HepG2 (cell line): Measurements from ENCODE around the gene TDRD9. TPM values are rescaled to one million over a fixed set of nuclear protein-coding genes. Genes with fewer than 3 reads are reported as not detected.

Experiments
- ATF7 ChIP-seq, 2 experiments: fragments of 450-650 bp in 1 of 2; sonication (generic) in 1 of 2; formaldehyde crosslinking in 1 of 2; IDR thresholded peaks; 2 replicates each; pipeline versions ENCODE4 v1.4.0 to v1.6.1; 2016 to 2020; ENCODE audit warnings: antibody characterized with exemption in 1 of 2, mild to moderate bottlenecking in 1 of 2, missing genetic modification reagents in 1 of 2
- ESRRA ChIP-seq: sonication (generic); formaldehyde crosslinking; IDR thresholded peaks from 2 replicates; pipeline ENCODE4 v1.5.1; 2020; ENCODE audit warnings: mild to moderate bottlenecking, low read depth, missing genetic modification reagents
- IRF1 ChIP-seq: sonication (generic); formaldehyde crosslinking; IDR thresholded peaks from 2 replicates; pipeline ENCODE4 v1.4.0; 2020; ENCODE audit warnings: low read depth, mild to moderate bottlenecking, missing genetic modification reagents
- KLF9 ChIP-seq: IDR thresholded peaks from 2 replicates; pipeline ENCODE4 v1.6.1; 2016; ENCODE audit warnings: low read depth
- KMT2A ChIP-seq: sonication (generic); formaldehyde crosslinking; IDR thresholded peaks from 2 replicates; pipeline ENCODE4 v1.4.0; 2020; ENCODE audit warnings: missing genetic modification reagents
- MYNN ChIP-seq: sonication (generic); formaldehyde crosslinking; IDR thresholded peaks from 2 replicates; pipeline ENCODE4 v1.4.0; 2020; ENCODE audit warnings: mild to moderate bottlenecking, low read depth, missing genetic modification reagents
- MYPOP ChIP-seq: sonication (generic); formaldehyde crosslinking; IDR thresholded peaks from 2 replicates; pipeline ENCODE4 v1.8.1; 2023; ENCODE audit warnings: mild to moderate bottlenecking, moderate library complexity, missing genetic modification reagents
- NR2F2 ChIP-seq: IDR thresholded peaks from 2 replicates; pipeline ENCODE4 v1.6.1; 2012; ENCODE audit warnings: low read depth, inconsistent platforms, borderline replicate concordance
- PAF1 ChIP-seq: IDR thresholded peaks from 2 replicates; pipeline ENCODE4 v1.6.1; 2016; ENCODE audit warnings: missing genetic modification reagents, missing compliant biosample characterization
- PHB2 ChIP-seq: fragments of 450-650 bp; IDR thresholded peaks from 2 replicates; pipeline ENCODE4 v1.6.1; 2018; ENCODE audit not compliant: partially characterized antibody
- POLR2AphosphoS5 ChIP-seq: IDR thresholded peaks from 2 replicates; pipeline ENCODE4 v1.6.1; 2012; ENCODE audit warnings: low read depth, low read length
- TRAFD1 ChIP-seq: sonication (generic); formaldehyde crosslinking; IDR thresholded peaks from 2 replicates; pipeline ENCODE4 v1.5.1; 2020; ENCODE audit warnings: missing genetic modification reagents, mild to moderate bottlenecking, borderline replicate concordance
- ZIK1 ChIP-seq: sonication (generic); formaldehyde crosslinking; IDR thresholded peaks from 2 replicates; pipeline ENCODE4 v1.5.0; 2020; ENCODE audit warnings: mild to moderate bottlenecking, low read depth, missing genetic modification reagents, borderline replicate concordance
- ZNF225 ChIP-seq: sonication (generic); formaldehyde crosslinking; IDR thresholded peaks from 2 replicates; pipeline ENCODE4 v1.4.0; 2020; ENCODE audit warnings: mild to moderate bottlenecking, missing genetic modification reagents
- ZNF546 ChIP-seq: sonication (generic); formaldehyde crosslinking; conservative IDR thresholded peaks from 2 replicates; pipeline ENCODE4 v1.8.1; 2023; ENCODE audit warnings: mild to moderate bottlenecking, missing genetic modification reagents
- ZNF589 ChIP-seq: sonication (generic); formaldehyde crosslinking; conservative IDR thresholded peaks from 2 replicates; pipeline ENCODE4 v1.8.0; 2022; ENCODE audit warnings: mild to moderate bottlenecking, moderate library complexity, missing genetic modification reagents
- ZNF710 ChIP-seq: sonication (generic); formaldehyde crosslinking; IDR thresholded peaks from 2 replicates; pipeline ENCODE4 v1.5.0; 2020; ENCODE audit warnings: mild to moderate bottlenecking, missing genetic modification reagents, borderline replicate concordance
- ZNF749 ChIP-seq: sonication (generic); formaldehyde crosslinking; IDR thresholded peaks from 2 replicates; pipeline ENCODE4 v1.8.0; 2022; ENCODE audit warnings: mild to moderate bottlenecking, missing genetic modification reagents, moderate library complexity, borderline replicate concordance
- ZNF879 ChIP-seq: sonication (generic); formaldehyde crosslinking; IDR thresholded peaks from 2 replicates; pipeline ENCODE4 v1.8.1; 2023; ENCODE audit warnings: missing genetic modification reagents
- polyA plus RNA-seq, 8 experiments: library from polyadenylated mRNA; depleted of rRNA in 3 of 8; stranded (reverse) in 7 of 8; unstranded in 1 of 8; fragments of >200 nt; fragmentation: Illumina TruSeq in 4 of 8; extraction: Trizol in 4 of 8; gene quantifications; 2 replicates each; pipeline versions ENCODE4 v1.2.1 to v1.2.3, GENCODE V29; 2011 to 2016; ENCODE audit warnings: low read depth in 4 of 8, missing spikeins in 1 of 8, mixed read lengths in 1 of 8; ENCODE audit not compliant: insufficient read depth in 1 of 8
- total RNA-seq, 5 experiments: library from RNA; depleted of rRNA; stranded (reverse); fragments of >200 nt; fragmentation: Illumina TruSeq; extraction: Trizol; gene quantifications; 2 replicates each; pipeline ENCODE4 v1.2.3, GENCODE V29; 2016; ENCODE audit warnings: low read depth in 1 of 5
- TF ChIP-seq, protein P1 (sequence below): sonication (generic); formaldehyde crosslinking; IDR thresholded peaks from 2 replicates; pipeline ENCODE4 v1.4.0; 2020; ENCODE audit warnings: missing genetic modification reagents

TDRD9 gene
- total and polyA plus RNA-seq, 2 of the 13 experiments (the other 11 are each of a cell fraction or from before 2014, with no cell fraction given): not detected

DNA sequence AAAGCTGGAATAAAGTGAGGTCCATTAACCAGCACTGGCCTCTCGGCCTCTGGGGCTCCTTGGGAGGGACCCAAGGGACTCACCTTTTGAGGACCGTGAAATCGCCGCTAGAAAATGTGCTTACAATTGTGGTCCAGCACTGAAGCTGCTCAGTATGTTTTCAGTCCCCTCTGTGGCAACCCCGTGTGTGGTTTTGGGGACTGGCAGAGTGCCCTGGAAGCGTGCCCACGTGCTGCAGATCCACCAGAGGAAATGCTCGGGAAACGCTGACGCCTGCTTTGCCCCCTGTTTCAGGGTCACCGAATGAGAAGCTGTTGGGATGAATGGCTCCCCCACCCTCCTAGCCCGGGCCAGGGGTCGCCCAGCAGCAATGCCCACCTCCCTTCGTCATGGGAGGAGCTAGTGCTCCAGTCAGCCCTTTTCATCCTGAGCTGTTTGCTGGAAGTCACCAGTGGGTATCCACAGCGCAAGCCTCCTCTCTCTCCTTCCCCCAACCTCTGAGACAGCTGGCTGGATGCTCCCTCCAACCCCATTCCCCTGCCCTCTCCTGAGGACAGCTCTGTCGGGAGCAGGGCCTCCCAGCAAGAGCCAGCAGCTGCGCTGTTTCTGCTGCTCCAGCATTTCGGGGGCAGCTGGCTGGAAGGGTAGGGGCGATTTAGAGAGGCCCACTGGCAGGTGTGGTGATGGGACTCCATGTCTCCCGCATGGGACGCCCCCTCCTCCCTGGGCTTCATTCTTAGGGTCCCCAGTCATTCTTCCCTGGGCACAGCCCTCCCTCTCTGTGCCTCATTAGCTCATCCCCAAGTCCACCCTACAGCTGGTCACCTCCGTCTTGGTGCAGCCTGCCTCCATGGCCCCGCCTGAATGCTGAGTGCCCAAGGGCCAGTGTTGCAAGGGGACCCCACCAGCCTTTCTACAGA, 47.6 kb upstream of the TDRD9 start (continued):
- TF ChIP-seq ZNF710 (CRISPR knock-in tag): no peak
- no peak; the same call in 1 of the 2 replicates for TF ChIP-seq ZNF225
- TF ChIP-seq ZNF546 (CRISPR knock-in tag): 0 out of 2 replicates have a peak, but pooled peaks have one; percentile 6
- no peak for TF ChIP-seq PAF1 (CRISPR knock-in tag)
- no peak for TF ChIP-seq PHB2
- TF ChIP-seq MYPOP: 0 out of 2 replicates have a peak, but pooled peaks have one; percentile 54
- TF ChIP-seq, protein P1, sequence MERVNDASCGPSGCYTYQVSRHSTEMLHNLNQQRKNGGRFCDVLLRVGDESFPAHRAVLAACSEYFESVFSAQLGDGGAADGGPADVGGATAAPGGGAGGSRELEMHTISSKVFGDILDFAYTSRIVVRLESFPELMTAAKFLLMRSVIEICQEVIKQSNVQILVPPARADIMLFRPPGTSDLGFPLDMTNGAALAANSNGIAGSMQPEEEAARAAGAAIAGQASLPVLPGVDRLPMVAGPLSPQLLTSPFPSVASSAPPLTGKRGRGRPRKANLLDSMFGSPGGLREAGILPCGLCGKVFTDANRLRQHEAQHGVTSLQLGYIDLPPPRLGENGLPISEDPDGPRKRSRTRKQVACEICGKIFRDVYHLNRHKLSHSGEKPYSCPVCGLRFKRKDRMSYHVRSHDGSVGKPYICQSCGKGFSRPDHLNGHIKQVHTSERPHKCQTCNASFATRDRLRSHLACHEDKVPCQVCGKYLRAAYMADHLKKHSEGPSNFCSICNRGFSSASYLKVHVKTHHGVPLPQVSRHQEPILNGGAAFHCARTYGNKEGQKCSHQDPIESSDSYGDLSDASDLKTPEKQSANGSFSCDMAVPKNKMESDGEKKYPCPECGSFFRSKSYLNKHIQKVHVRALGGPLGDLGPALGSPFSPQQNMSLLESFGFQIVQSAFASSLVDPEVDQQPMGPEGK (CRISPR knock-in tag): 0 out of 2 replicates have a peak, but pooled peaks have one; percentile 10
- TF ChIP-seq KLF9 (CRISPR knock-in tag): no peak
- no peak for TF ChIP-seq ESRRA (CRISPR knock-in tag)
- 0 out of 2 replicates have a peak, but pooled peaks have one; percentile 53 for TF ChIP-seq ZIK1 (CRISPR knock-in tag)
- peak; percentile 3; the same call in 1 of the 2 replicates for TF ChIP-seq ZNF749
- TF ChIP-seq KMT2A (CRISPR knock-in tag): 0 out of 2 replicates have a peak, but pooled peaks have one; percentile 34
- TF ChIP-seq ATF7 (IDR thresholded peaks at IDR 0.05): no peak
- TF ChIP-seq ATF7 (CRISPR knock-in tag; IDR thresholded peaks at IDR 0.05): no peak; the same call in 1 of the 2 replicates
- TF ChIP-seq IRF1: no peak
- peak; percentile 15; the same call in 1 of the 2 replicates for TF ChIP-seq POLR2AphosphoS5
- TF ChIP-seq ZNF879 (CRISPR knock-in tag): peak; percentile 11; the same call in 1 of the 2 replicates
- no peak for TF ChIP-seq TRAFD1 (CRISPR knock-in tag)
- 0 out of 2 replicates have a peak, but pooled peaks have one; percentile 1 for TF ChIP-seq NR2F2
- no peak for TF ChIP-seq ZNF589
- TF ChIP-seq MYNN (CRISPR knock-in tag): no peak
